LoVo (cell line): ENCODE measurements around the gene NPL.
A peak's percentile ranks its signal among the peaks of the same experiment; 100 is the strongest.

Experiments used
- DNase-seq: peaks from one replicate; pipeline ENCODE4 v3.0.0-alpha.2; 2016; ENCODE audit warnings: low spot score

Gene NPL

GRCh38 chr1:182816863-182817262 lies 27.3 kb downstream of the NPL start:
- no peak for DNase-seq

- DNase-seq, result no peak
These were observed 28.2 kb downstream of the NPL start for GRCh38 chr1:182817802-182818201.

- DNase-seq, result no peak
These were observed 33.6 kb downstream of the NPL start for GRCh38 chr1:182823220-182823619.

GRCh38 chr1:182826892-182827291 lies 37.3 kb downstream of the NPL start:
- no peak for DNase-seq

- no peak for DNase-seq
These were observed 39.8 kb downstream of the NPL start for GRCh38 chr1:182829285-182829932.

- DNase-seq, result no peak
These were observed 43.7 kb downstream of the NPL start for GRCh38 chr1:182833271-182833670.

- no peak for DNase-seq
These were observed 44.8 kb downstream of the NPL start for GRCh38 chr1:182834326-182834725.

- no peak for DNase-seq
These were observed 46.2 kb downstream of the NPL start for GRCh38 chr1:182835806-182836205.

GRCh38 chr1:182839209-182840066 lies 49.9 kb downstream of the NPL start, which contains the start of gene DHX9:
DHX9 (plus strand) TSS chr1:182839347; CDS start chr1:182842567, 3,220 bp downstream.
- peak; percentile 94 for DNase-seq

- DNase-seq, result no peak
These were observed 51.9 kb downstream of the NPL start for GRCh38 chr1:182841368-182841988.

- no peak for DNase-seq
These were observed 52.7 kb downstream of the NPL start for GRCh38 chr1:182842265-182842664.

GRCh38 chr1:182845379-182845778 lies 55.8 kb downstream of the NPL start:
- no peak for DNase-seq

- DNase-seq, result no peak
These were observed 56.3 kb downstream of the NPL start for GRCh38 chr1:182845894-182846293.

- no peak for DNase-seq
These were observed 57.5 kb downstream of the NPL start for GRCh38 chr1:182847105-182847504.

- DNase-seq, result no peak
These were observed 59.2 kb downstream of the NPL start for GRCh38 chr1:182848736-182849135.

GRCh38 chr1:182850319-182850718 lies 60.7 kb downstream of the NPL start:
- DNase-seq, result no peak

GRCh38 chr1:182851825-182852224 lies 62.3 kb downstream of the NPL start:
- no peak for DNase-seq

- no peak for DNase-seq
These were observed 66.3 kb downstream of the NPL start for GRCh38 chr1:182855911-182856310.

- DNase-seq, result no peak
These were observed 67.6 kb downstream of the NPL start for GRCh38 chr1:182857212-182857611.

- no peak for DNase-seq
These were observed 71.1 kb downstream of the NPL start for GRCh38 chr1:182860658-182861057.

GRCh38 chr1:182861994-182862393 lies 72.4 kb downstream of the NPL start:
- no peak for DNase-seq

- no peak for DNase-seq
These were observed 73.3 kb downstream of the NPL start for GRCh38 chr1:182862827-182863226.

GRCh38 chr1:182863940-182864339 lies 74.4 kb downstream of the NPL start:
- no peak for DNase-seq
